HG03045 (cell line): ENCODE measurements around the gene CACNB4.
"Not testable (repeated sequence)": the region's sequence is repeated elsewhere in the genome, so short reads cannot be mapped to it uniquely, and the experiment has no call there.

Experiments used
- ATAC-seq: cut with Tn5 transposase; IDR thresholded peaks from one replicate; pipeline ENCODE4 v1.9.1; 2021; ENCODE audit warnings: mild to moderate bottlenecking, moderate library complexity; ENCODE audit not compliant: unreplicated experiment

CACNB4 gene

DNA sequence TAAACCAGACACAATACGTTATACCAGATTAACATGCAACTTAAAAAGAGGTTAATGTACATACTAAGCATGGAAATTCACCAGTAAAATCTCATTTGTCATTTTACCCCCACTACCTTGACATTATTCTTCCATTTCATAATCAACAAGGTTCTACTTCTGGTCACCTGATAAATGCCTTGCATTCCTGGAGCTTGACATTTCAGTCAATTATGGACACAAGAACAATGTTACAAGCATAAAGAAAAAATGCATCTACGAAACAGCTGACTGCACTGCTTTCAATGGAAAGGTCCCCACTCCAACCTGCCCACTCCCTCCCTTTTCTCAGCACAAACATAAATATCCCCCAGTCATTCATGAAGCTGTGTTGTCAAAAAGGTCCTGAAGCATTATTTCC lies 302.1 kb downstream of the CACNB4 start:
- no peak for ATAC-seq

DNA sequence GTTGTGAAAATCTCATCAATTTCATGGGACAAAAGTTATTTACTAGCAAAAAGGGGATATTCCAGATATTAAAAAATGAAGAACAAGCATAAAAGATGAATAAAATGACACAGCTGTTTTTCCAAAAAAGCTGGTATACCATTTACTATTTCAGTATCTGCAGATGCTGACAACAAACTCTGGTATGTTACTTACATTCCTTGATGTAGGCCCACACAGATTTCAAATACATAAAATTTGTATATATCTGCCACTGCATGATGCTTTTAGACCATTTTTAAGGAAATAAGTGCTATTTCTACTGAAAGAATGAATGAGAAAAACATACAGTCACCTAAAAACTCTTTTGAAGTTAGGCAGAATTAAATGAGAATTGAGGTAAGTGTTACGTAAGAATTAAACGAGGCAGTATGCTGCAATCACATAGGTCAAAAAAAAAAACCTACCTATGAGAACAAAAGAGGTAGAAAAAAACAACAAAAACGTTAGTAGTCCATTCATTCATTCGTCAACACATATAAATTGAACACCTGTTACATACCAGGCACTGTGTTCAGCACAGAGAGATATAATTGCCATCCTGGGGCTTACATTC lies 303.1 kb downstream of the CACNB4 start:
- no peak for ATAC-seq

DNA sequence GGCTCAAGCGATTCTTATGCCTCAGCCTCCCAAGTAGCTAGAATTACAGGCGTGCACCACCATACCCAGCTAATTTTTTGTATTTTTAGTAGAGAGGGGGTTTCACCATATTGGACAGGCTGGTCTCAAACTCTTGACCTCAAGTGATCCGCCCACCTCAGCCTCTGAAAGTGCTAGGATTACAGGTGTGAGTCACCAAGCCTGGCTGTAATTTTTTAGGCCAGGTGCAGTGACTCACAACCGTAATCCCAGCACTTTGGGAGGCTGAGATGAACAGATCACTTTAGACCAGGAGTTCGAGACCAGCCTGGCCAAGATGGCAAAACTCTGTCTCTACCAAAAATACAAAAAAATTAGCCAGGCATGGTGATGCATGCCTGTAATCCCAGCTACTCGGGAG lies 304.4 kb downstream of the CACNB4 start:
- ATAC-seq, result not testable (repeated sequence)

DNA sequence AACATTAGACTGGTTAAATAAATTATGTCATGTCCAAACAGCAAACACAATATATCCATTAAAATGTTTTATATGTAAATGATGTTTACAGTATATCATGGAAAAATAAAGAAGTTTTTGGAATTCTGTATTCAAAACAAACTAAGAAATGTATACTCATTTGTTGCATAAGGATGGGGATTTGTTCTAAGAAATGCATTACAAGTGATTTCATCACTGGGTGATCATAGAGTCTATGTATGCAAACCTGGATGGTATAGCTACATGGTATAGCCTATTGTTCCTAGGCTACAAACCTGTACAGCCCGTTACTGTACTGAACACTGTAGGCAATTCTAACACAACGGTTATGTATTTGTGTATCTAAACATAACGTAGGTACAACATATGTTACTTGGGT lies 305.7 kb downstream of the CACNB4 start:
- no peak for ATAC-seq

DNA sequence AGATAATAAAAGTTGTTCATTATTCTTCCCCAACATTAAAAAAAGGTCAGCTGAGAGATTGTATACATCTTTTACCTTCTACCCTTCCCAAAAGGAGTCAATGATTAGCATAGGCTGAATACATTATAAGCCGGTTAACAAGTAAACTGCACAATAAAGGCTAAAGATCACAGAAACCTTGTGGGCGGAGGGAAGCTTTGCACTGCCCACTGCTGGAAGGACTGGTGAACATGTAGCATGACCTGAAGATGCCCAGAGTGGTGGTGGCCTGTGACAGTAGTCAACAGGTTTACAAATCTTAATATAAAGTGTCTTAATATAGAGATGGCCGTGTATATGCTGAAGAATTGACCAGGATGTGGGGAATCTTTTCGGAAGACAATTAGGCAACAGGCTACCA lies 306.3 kb downstream of the CACNB4 start:
- ATAC-seq, result no peak

DNA sequence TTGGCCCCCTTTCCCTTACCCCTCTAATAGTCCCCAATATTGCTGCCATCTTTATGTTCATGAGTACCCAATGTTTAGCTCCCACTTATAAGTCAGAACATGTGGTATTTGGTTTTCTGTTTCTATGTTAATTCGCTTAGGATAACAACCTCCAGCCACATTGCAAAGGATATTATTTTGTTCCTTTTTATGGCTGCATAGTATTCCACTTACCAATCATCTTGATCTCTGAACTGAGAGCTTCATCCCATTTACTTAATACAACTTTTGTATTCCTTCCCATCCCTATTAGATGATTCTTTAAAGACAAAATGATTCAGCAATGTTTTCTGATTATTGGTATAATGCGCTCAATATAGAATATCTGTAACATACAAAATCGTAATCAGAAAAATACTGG lies 307.3 kb downstream of the CACNB4 start:
- ATAC-seq, result no peak

DNA sequence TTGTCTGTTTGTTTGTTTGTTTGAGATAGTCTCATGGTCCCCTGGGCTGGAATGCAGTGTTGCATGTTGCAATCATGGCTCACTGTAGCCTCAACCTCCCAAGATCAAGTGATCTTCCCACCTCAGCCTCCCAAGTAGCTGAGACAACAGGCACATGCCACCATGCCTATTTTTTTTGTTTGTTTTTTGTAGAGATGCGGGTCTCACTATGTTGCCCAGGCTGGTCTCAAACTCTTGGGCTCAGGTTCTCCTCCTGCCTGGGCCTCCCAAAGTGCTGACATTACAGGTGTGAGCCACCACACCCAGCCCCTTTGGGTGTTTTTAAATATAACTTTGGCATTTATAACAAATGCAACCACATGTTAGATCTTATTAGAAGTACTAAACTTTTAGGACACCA lies 308.2 kb downstream of the CACNB4 start:
- no peak for ATAC-seq

DNA sequence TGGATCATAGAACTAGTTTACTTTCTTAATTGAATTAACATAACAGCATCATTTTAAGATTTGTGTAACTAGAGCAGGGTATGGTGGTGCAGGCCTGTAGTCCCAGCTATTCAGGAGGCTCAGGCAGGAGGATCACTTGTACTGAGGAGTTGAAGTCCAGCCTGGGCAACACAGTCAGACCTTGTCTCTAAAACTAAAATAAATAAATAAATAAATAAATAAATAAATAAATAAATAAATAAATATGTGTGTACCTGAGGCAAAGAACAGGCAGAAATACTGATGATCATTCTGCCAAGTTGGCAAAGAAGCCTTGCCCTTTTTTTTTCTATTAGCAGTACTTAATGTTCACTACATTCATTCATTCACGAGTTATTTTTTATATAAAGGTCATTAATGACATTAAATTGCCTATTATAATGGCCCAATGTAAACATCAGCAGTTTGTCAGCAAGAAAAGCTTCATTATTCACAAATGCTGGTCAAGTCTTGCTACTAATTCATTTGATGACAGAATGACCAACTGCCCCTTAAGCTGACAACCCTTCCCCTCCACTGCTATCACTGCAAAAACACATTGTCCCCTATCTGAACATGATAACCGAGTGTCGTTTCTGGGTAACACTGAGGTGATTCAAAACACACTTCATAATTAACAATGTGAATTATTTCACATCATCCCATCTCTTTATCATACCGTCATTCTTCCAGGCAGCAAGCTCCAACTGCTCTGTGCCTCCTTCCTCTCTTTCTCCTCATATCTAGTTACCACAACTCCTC lies 309.6 kb downstream of the CACNB4 start:
- no peak for ATAC-seq

DNA sequence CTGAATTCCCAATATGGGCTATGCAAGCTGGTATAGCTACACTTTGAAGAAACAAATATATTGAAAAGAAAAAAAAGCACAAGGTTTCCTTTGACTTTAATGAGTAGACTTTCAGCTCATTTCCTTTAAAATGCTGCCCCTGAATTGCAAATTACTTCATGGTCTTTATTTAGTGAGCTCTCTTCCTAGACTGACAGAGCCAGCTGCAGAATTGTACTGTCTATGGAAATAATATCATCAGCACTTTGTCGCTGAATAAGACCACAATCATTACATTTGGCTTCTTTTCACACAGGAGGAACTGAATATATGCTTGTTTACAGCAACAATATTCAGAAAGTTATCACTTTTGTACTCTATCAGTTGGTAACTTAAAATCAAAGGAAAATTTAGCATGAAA lies 312.4 kb downstream of the CACNB4 start:
- no peak for ATAC-seq

DNA sequence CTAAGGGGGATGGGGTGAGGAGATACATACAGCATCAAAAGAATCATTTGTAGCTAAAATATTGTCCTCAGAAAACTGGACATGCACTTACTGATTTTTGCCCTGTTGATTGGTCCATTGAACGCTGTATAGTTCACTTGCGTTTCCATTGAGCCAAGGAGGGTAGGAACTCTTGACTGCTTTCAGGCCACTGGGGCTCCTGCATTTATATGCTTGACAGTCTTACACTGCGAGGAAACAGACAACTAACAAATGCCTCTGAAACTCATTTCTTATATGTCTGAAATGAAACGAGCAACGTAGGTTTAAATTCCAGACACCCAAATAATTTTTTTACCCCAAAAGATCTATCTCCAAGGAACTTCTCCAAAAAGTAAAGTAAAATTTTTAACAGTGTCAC lies 312.8 kb downstream of the CACNB4 start:
- no peak for ATAC-seq

DNA sequence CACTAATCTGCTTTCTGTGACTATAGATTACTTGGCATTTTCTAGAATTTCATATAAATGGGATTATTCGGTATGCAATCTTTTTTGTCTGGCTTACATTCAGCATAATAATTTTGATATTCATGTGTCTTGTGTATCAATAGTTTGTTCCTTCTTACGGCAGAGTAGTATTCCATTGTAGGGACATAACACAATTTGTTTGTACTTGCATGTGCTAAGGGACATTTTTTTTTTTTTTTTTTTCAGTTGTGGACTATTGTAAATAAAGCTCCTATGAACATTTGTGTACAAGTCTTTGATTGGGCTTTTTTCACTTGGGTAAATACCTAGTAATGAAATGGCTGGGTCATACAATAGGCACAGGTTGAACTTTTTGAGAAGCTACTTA lies 315.7 kb downstream of the CACNB4 start:
- ATAC-seq, result no peak
